ENCODE results near the gene TMEM59. TPM values are rescaled to one million over a fixed set of nuclear protein-coding genes. Genes with fewer than 3 reads are reported as not detected.
A peak's percentile ranks its signal among the peaks of the same experiment; 100 is the strongest.

The TMEM59 gene
- total RNA-seq, 4 donors from 2014 or later = 157 to 323 (median 234) TPM

- 73% methylated on average over 5 of the region's 5 CpGs for WGBS
- H3K27me3 ChIP-seq = peaks cover 16% of the 10 kb centered on the region
Measured at GRCh38 chr1:54010415-54011117, 42.4 kb downstream of the TMEM59 start.

GRCh38 chr1:54009406-54009805, 43.6 kb downstream of the TMEM59 start:
- Histone ChIP-seq H3K4me3 (no peak overlapping the region), H3K4me1 (no peaks in the 10 kb centered on the region), H3K27me3 (peaks cover 15% of the 10 kb centered on the region), H3K9me3 (no peaks in the 10 kb centered on the region), H3K27ac (no peak overlapping the region), H3K36me3 (no peaks in the 10 kb centered on the region)
- DNase-seq (ENCODE audit: low spot score in 2 of 2) = no peak
- TF ChIP-seq EP300 (IDR thresholded peaks at IDR 0.05) (no peak), POLR2AphosphoS5 (IDR thresholded peaks at IDR 0.05) (no peak), POLR2A (IDR thresholded peaks at IDR 0.05) (no peak), CTCF (IDR thresholded peaks at IDR 0.05) (no peak)
- WGBS = 91% methylated on average over 4 of the region's 4 CpGs

More at GRCh38 chr1:54010415-54011117, 42.4 kb downstream of the TMEM59 start:
- Histone ChIP-seq H3K9me3 (no peaks in the 10 kb centered on the region), H3K36me3 (no peaks in the 10 kb centered on the region), H3K27ac (no peak overlapping the region), H3K4me3 (no peak overlapping the region), H3K4me1 (peaks cover 4% of the 10 kb centered on the region)
- no peak for DNase-seq (ENCODE audit: low spot score in 2 of 2)
- no peak for TF ChIP-seq POLR2AphosphoS5 (IDR thresholded peaks at IDR 0.05)
- no peak for TF ChIP-seq CTCF (IDR thresholded peaks at IDR 0.05)
- no peak for TF ChIP-seq POLR2A (IDR thresholded peaks at IDR 0.05)
- no peak for TF ChIP-seq EP300 (IDR thresholded peaks at IDR 0.05)

- H3K27ac ChIP-seq = no peak overlapping the region
- no peaks in the 10 kb centered on the region for H3K36me3 ChIP-seq
- no peak for TF ChIP-seq POLR2AphosphoS5 (IDR thresholded peaks at IDR 0.05)
- no peak for TF ChIP-seq POLR2A (IDR thresholded peaks at IDR 0.05)
- TF ChIP-seq CTCF (IDR thresholded peaks at IDR 0.05) = no peak
- no peak for TF ChIP-seq EP300 (IDR thresholded peaks at IDR 0.05)
- H3K27me3 ChIP-seq = peaks cover 12% of the 10 kb centered on the region
- no peaks in the 10 kb centered on the region for H3K4me1 ChIP-seq
- DNase-seq (ENCODE audit: low spot score in 2 of 2) = no peak
- H3K9me3 ChIP-seq = no peaks in the 10 kb centered on the region
- 90% methylated on average over 11 of the region's 13 CpGs for WGBS
- H3K4me3 ChIP-seq = no peak overlapping the region
Measured at GRCh38 chr1:54008876-54009275, 44.1 kb downstream of the TMEM59 start.

DNA sequence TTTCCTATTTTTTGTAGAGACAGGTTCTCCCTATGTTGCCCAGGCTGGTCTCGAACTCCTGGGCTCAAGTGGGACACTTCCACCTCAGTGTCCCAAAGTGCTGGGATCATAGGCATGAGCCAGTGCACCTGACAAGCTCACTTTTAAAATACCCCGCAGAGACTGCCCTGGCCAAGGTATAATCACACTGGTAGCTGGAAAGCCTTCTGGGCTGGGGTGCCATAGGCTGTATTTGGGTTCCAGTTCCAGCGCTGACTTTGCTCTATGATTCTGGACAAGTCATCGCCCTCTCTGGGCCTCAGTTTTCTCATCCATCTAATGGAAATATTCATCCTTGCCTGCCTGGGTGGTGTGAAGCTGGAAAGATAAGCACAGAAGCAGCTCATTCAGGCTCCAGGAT, 45.4 kb downstream of the TMEM59 start:
- H3K27me3 ChIP-seq = peaks cover 12% of the 10 kb centered on the region
- no peaks in the 10 kb centered on the region for H3K9me3 ChIP-seq
- TF ChIP-seq POLR2AphosphoS5 (IDR thresholded peaks at IDR 0.05) (no peak), POLR2A (IDR thresholded peaks at IDR 0.05) (no peak), CTCF (IDR thresholded peaks at IDR 0.05) (no peak), EP300 (IDR thresholded peaks at IDR 0.05) (no peak)
- no peaks in the 10 kb centered on the region for H3K4me1 ChIP-seq
- H3K27ac ChIP-seq = no peak overlapping the region
- no peak overlapping the region for H3K4me3 ChIP-seq
- no peaks in the 10 kb centered on the region for H3K36me3 ChIP-seq
- WGBS = 92% methylated on average over 4 of the region's 4 CpGs
- DNase-seq (ENCODE audit: low spot score in 2 of 2) = no peak

DNA sequence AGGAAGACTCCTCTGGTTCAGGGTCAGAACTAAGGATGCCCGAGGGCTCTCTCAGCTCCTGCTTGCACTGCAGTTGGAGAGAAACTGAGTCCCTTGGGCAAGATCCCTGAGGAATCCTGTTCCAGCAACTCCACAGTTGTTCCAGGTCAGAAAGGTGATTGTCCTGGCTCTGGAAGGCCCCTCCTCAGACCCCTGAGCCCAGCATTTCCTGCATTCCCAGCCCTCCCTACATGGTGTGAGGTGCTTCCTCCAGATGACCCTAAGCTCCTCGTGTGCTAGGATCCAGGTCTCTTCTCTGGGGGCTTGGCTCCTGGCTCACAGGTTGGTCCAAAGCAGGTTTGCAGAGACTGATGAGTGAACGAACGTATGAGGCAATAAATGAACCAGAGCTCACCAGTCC, 46.5 kb downstream of the TMEM59 start:
- peak in 1 of 2 donors; percentile 69 for DNase-seq (ENCODE audit: low spot score in 2 of 2)
- Histone ChIP-seq H3K4me1 (peaks cover 7% of the 10 kb centered on the region), H3K36me3 (no peaks in the 10 kb centered on the region), H3K27me3 (peaks cover 12% of the 10 kb centered on the region), H3K4me3 (no peak overlapping the region), H3K9me3 (no peaks in the 10 kb centered on the region), H3K27ac (no peak overlapping the region)
- WGBS = 76% methylated on average over 4 of the region's 4 CpGs
- TF ChIP-seq POLR2A (IDR thresholded peaks at IDR 0.05) (no peak), EP300 (IDR thresholded peaks at IDR 0.05) (no peak), POLR2AphosphoS5 (IDR thresholded peaks at IDR 0.05) (no peak), CTCF (IDR thresholded peaks at IDR 0.05) (no peak)

Data from suprapubic skin (tissue), 4 donors.